Kidney epithelial cell (primary cell): ENCODE measurements around the gene POU5F1. TPM values are rescaled to one million over a fixed set of nuclear protein-coding genes. Genes with fewer than 3 reads are reported as not detected.

Source experiments
- DNase-seq: peaks from one replicate; pipeline ENCODE4 v3.0.0-alpha.2; 2010; ENCODE audit warnings: low read depth
- H3K27me3 ChIP-seq: 2 replicates; pipeline ENCODE4 v1.6.0; 2011; ENCODE audit warnings: low read length; ENCODE audit not compliant: control insufficient read depth, insufficient read depth
- H3K36me3 ChIP-seq: 2 replicates; pipeline ENCODE4 v1.5.1; 2011; ENCODE audit warnings: low read length; ENCODE audit not compliant: control insufficient read depth, insufficient read depth
- H3K4me3 ChIP-seq: 2 replicates; pipeline ENCODE4 v1.5.1; 2011; ENCODE audit warnings: low read depth, mild to moderate bottlenecking, control low read depth, low read length
- CTCF ChIP-seq: IDR thresholded peaks from 2 replicates; pipeline ENCODE4 v1.5.1; 2011; ENCODE audit warnings: mild to moderate bottlenecking, moderate library complexity, low read length, control low read depth, inconsistent platforms; ENCODE audit not compliant: insufficient read depth, poor library complexity, severe bottlenecking
- total RNA-seq: library from RNA; depleted of rRNA; stranded (reverse); fragments of >200 nt; gene quantifications from 2 replicates; pipeline ENCODE4 v1.2.3, GENCODE V29; 2015

POU5F1 gene
- total RNA-seq, 1 donor from 2014 or later: 0.21 TPM

- Histone ChIP-seq H3K36me3 (peaks cover 1% of the 10 kb centered on the region), H3K4me3 (no peak overlapping the region), H3K27me3 (no peaks in the 10 kb centered on the region)
- TF ChIP-seq CTCF: no peak
- DNase-seq: no peak
Observed at GRCh38 chr6:31143148-31143547, 27.3 kb downstream of the POU5F1 start.

- no peak for TF ChIP-seq CTCF
- H3K27me3 ChIP-seq: no peaks in the 10 kb centered on the region
- no peak for DNase-seq
- peaks cover 1% of the 10 kb centered on the region for H3K36me3 ChIP-seq
- H3K4me3 ChIP-seq: no peak overlapping the region
Observed at GRCh38 chr6:31142361-31142761, 28.1 kb downstream of the POU5F1 start.

- TF ChIP-seq CTCF: no peak
- no peak for DNase-seq
Observed at GRCh38 chr6:31140643-31141042, 29.8 kb downstream of the POU5F1 start.

GRCh38 chr6:31139599-31139998 is 30.9 kb downstream of the POU5F1 start:
- DNase-seq: no peak
- no peaks in the 10 kb centered on the region for H3K27me3 ChIP-seq
- no peak overlapping the region for H3K4me3 ChIP-seq
- no peak for TF ChIP-seq CTCF
- peaks cover under 1% of the 10 kb centered on the region for H3K36me3 ChIP-seq

More at GRCh38 chr6:31140643-31141042, 29.8 kb downstream of the POU5F1 start:
- Histone ChIP-seq H3K27me3 (no peaks in the 10 kb centered on the region), H3K4me3 (no peak overlapping the region), H3K36me3 (peaks cover 1% of the 10 kb centered on the region)

- Histone ChIP-seq H3K4me3 (no peak within 1 kb of the TSS), H3K27me3 (no peaks in the 10 kb centered on the region), H3K36me3 (no peaks in the 10 kb centered on the region)
- TF ChIP-seq CTCF: no peak
- DNase-seq: no peak
Observed at GRCh38 chr6:31138982-31139381, 31.5 kb downstream of the POU5F1 start, which contains the start of gene PSORS1C2. PSORS1C2 (minus strand) TSS chr6:31139066; CDS start chr6:31139026, 40 bp downstream.

- Histone ChIP-seq H3K4me3 (no peak overlapping the region), H3K27me3 (no peaks in the 10 kb centered on the region), H3K36me3 (no peaks in the 10 kb centered on the region)
- no peak for TF ChIP-seq CTCF
- DNase-seq: no peak
Observed at GRCh38 chr6:31135710-31136109, 34.8 kb downstream of the POU5F1 start.
